Fibroblast of mammary gland (primary cell): ENCODE results near the gene ELF4.

Experiments
- DNase-seq: peaks from one replicate; pipeline ENCODE4 v3.0.0-alpha.2; 2010; ENCODE audit warnings: low read depth
- H3K4me3 ChIP-seq: 2 replicates; pipeline ENCODE4 v1.5.1; 2011; ENCODE audit warnings: low read depth, mild to moderate bottlenecking, low read length, moderate library complexity; ENCODE audit not compliant: control insufficient read depth
- TF ChIP-seq, protein P1 (sequence below): conservative IDR thresholded peaks from 2 replicates; pipeline ENCODE4 v1.5.1; 2011; ENCODE audit warnings: low read depth, low read length, inconsistent platforms; ENCODE audit not compliant: control insufficient read depth, insufficient read depth

ELF4 gene

DNA sequence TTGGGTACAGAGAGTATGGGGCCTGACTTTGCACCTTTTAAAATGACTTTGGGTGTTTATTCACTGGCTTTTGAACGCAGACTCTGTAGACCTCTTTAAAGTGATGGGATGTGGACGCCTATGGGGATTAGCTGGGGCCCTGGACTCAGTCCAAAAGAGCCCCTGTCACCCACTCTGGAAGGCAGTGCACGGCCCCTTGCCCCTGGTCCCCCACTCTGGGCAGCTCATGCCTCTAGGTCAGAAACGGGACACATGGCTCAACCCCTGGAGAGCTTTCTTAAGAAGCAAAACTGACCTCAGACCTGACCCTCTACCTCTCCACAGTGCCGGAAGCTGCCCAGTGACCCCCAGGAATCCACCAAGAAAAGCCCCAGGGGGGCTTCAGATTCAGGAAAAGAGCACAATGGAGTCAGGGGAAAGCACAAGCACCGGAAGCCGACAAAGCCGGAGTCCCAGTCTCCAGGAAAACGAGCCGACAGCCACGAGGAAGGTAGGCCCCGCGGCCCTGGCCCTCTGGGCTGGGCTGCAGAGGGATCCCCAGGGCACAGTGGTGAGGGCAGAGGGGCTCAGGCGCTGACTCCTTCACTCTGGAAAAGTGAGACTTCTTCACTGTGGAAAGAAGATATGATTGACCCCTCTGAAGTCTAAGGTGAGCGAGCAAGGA lies 89.5 kb downstream of the ELF4 start:
- TF ChIP-seq, protein P1, sequence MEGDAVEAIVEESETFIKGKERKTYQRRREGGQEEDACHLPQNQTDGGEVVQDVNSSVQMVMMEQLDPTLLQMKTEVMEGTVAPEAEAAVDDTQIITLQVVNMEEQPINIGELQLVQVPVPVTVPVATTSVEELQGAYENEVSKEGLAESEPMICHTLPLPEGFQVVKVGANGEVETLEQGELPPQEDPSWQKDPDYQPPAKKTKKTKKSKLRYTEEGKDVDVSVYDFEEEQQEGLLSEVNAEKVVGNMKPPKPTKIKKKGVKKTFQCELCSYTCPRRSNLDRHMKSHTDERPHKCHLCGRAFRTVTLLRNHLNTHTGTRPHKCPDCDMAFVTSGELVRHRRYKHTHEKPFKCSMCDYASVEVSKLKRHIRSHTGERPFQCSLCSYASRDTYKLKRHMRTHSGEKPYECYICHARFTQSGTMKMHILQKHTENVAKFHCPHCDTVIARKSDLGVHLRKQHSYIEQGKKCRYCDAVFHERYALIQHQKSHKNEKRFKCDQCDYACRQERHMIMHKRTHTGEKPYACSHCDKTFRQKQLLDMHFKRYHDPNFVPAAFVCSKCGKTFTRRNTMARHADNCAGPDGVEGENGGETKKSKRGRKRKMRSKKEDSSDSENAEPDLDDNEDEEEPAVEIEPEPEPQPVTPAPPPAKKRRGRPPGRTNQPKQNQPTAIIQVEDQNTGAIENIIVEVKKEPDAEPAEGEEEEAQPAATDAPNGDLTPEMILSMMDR, result no peak
- H3K4me3 ChIP-seq, result no peak overlapping the region
- DNase-seq, result no peak

- no peak overlapping the region for H3K4me3 ChIP-seq
- no peak for DNase-seq
- TF ChIP-seq, protein P1, result no peak
Measured at GRCh38 chrX:130018143-130018542, 92.2 kb downstream of the ELF4 start.

DNA sequence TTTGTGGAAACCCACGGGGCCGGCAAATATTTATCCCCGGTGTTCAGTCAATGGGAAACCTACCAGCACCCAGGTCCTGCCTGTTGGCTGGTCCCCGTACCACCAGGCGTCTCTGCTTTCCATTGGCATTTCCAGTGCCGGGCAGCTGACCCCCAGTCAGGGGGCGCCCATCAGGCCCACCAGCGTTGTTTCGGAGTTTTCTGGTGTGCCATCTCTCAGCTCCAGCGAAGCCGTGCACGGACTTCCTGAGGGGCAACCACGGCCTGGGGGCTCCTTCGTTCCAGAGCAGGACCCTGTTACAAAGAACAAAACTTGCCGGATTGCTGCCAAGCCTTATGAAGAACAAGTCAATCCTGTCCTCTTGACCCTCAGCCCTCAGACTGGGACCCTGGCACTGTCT lies 95.1 kb downstream of the ELF4 start:
- DNase-seq, result no peak
- H3K4me3 ChIP-seq, result no peak overlapping the region
- TF ChIP-seq, protein P1, result no peak
